Measurements from ENCODE around the gene EIF4A2. TPM values are rescaled to one million over a fixed set of nuclear protein-coding genes. Genes with fewer than 3 reads are reported as not detected.
A peak's percentile ranks its signal among the peaks of the same experiment; 100 is the strongest.

The EIF4A2 gene
- total and polyA plus RNA-seq, 2 of the 13 experiments (the other 11 are each of a cell fraction or from before 2014, with no cell fraction given) = 480 to 596 TPM

DNA sequence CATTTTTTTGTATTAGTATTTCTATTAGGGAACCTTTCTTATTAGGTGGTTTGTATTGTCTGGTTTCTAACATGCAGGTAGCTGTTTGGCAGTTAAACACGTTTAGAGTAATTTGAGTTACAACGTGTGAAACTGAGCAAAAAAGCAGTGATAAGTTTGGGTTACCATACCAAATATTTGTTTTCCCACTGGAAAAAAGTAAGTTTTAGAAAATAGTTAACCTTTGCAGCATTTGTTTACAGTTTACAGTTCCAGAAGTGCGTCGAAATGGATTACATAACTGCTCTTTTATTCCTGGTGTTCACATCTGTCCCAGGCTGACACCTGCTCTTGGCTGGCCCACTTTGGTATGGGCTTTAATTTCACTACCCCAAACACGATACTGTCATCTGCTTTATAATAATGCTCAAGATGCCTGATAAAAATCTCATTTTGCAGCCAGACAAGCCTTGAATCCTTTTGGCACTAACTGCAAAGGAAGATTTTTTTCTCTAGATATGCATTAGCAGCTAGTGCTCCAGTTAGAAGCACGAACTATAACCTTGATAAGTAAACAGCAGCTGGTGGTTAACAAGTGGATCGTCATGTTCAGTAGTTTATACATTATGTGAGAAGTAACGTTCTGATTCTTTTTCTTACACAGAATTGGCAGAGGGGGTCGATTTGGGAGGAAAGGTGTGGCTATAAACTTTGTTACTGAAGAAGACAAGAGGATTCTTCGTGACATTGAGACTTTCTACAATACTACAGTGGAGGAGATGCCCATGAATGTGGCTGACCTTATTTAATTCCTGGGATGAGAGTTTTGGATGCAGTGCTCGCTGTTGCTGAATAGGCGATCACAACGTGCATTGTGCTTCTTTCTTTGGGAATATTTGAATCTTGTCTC, 5.3 kb downstream of the EIF4A2 start (continued):
- TF ChIP-seq, protein P1, sequence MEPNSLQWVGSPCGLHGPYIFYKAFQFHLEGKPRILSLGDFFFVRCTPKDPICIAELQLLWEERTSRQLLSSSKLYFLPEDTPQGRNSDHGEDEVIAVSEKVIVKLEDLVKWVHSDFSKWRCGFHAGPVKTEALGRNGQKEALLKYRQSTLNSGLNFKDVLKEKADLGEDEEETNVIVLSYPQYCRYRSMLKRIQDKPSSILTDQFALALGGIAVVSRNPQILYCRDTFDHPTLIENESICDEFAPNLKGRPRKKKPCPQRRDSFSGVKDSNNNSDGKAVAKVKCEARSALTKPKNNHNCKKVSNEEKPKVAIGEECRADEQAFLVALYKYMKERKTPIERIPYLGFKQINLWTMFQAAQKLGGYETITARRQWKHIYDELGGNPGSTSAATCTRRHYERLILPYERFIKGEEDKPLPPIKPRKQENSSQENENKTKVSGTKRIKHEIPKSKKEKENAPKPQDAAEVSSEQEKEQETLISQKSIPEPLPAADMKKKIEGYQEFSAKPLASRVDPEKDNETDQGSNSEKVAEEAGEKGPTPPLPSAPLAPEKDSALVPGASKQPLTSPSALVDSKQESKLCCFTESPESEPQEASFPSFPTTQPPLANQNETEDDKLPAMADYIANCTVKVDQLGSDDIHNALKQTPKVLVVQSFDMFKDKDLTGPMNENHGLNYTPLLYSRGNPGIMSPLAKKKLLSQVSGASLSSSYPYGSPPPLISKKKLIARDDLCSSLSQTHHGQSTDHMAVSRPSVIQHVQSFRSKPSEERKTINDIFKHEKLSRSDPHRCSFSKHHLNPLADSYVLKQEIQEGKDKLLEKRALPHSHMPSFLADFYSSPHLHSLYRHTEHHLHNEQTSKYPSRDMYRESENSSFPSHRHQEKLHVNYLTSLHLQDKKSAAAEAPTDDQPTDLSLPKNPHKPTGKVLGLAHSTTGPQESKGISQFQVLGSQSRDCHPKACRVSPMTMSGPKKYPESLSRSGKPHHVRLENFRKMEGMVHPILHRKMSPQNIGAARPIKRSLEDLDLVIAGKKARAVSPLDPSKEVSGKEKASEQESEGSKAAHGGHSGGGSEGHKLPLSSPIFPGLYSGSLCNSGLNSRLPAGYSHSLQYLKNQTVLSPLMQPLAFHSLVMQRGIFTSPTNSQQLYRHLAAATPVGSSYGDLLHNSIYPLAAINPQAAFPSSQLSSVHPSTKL (CRISPR knock-in tag; IDR thresholded peaks at IDR 0.05) = no peak
- no peak for TF ChIP-seq NR3C1 (CRISPR knock-in tag; IDR thresholded peaks at IDR 0.05)
- no peak for TF ChIP-seq TCF7 (IDR thresholded peaks at IDR 0.05; ENCODE audit: low read depth)
- no peak for TF ChIP-seq JDP2 (CRISPR knock-in tag; IDR thresholded peaks at IDR 0.05; ENCODE audit: borderline replicate concordance)
- TF ChIP-seq ZNF777 (CRISPR knock-in tag; IDR thresholded peaks at IDR 0.05) = no peak
- 0 out of 2 replicates have a peak, but pooled peaks have one; percentile 22 for TF ChIP-seq ZNF75D (CRISPR knock-in tag; IDR thresholded peaks at IDR 0.05; ENCODE audit: borderline replicate concordance)
- TF ChIP-seq POLR2A (IDR thresholded peaks at IDR 0.05; ENCODE audit: insufficient read depth in 1 of 2, low read depth in 2 of 2, low read length in 2 of 2) = peak in 1 of 2 experiments; percentile 3; a peak in 1 of 4 replicates
- 0 out of 2 replicates have a peak, but pooled peaks have one; percentile 21 for TF ChIP-seq POLR2AphosphoS2 (IDR thresholded peaks at IDR 0.05; ENCODE audit: low read depth, low read length)
- TF ChIP-seq ZNF33B (CRISPR knock-in tag; IDR thresholded peaks at IDR 0.05) = no peak
